GM10248 (cell line): ENCODE measurements around the gene CLBA1.

Experiments used
- CTCF ChIA-PET: fragments of 300-600 bp; sonication (Branson Sonifier 250); formaldehyde crosslinking; extraction: SDS; loops from one replicate; lab custom pipeline; 2021; ENCODE audit warnings: antibody characterized with exemption; lab: Yijun Ruan, JAX
- POLR2A ChIA-PET: fragments of 350-650 bp; sonication (Branson Sonifier 250); formaldehyde crosslinking; extraction: SDS; loops from one replicate; lab custom pipeline; 2020; ENCODE audit warnings: antibody characterized with exemption; lab: Yijun Ruan, JAX
- DNase-seq: peaks from one replicate; pipeline ENCODE4 v3.0.0; 2012; ENCODE audit errors: extremely low spot score
- TF ChIP-seq, protein P1 (sequence below): IDR thresholded peaks from 2 replicates; pipeline ENCODE4 v1.5.1; 2012; ENCODE audit warnings: mild to moderate bottlenecking, low read depth; ENCODE audit errors: extremely low read depth, missing control alignments, control extremely low read depth

Gene CLBA1

DNA sequence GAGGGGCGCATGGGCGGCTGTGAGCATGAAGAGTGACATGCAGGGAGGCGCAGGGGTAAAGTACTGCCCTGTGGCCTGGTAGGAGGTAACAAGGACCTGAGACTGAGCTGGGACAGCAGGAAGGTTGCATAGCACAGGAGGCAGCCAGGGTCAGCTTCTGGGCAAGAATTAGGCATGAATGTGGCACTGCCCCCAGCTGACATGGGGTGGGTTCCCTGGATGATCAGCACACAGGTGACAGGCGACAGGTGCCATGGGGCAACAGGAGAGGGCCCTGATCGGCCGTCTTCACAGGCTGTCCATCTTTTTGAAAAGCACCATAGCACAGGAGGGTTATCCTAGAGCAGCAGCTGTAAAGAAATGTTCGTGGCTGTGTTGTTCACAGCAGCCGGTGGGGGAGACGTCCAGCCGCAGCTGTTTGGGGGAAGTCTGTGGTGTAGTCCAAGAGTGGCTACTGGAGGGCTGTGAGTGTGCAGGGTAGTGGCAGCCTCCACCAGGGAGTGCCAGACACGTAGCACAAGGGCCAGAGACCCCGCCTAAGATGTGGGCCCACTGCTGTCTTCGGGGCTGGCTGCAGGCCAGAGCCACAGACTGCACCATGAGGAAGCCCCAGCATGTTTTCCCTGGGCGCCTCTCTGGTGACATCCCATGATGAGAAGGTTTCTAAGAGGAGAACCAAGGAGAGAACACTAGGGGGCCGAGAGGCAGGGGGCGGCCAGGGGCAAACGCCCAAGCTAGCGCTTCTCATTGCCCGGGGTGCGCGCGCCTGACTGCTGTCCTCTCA, 8.4 kb downstream of the CLBA1 start:
- TF ChIP-seq, protein P1, sequence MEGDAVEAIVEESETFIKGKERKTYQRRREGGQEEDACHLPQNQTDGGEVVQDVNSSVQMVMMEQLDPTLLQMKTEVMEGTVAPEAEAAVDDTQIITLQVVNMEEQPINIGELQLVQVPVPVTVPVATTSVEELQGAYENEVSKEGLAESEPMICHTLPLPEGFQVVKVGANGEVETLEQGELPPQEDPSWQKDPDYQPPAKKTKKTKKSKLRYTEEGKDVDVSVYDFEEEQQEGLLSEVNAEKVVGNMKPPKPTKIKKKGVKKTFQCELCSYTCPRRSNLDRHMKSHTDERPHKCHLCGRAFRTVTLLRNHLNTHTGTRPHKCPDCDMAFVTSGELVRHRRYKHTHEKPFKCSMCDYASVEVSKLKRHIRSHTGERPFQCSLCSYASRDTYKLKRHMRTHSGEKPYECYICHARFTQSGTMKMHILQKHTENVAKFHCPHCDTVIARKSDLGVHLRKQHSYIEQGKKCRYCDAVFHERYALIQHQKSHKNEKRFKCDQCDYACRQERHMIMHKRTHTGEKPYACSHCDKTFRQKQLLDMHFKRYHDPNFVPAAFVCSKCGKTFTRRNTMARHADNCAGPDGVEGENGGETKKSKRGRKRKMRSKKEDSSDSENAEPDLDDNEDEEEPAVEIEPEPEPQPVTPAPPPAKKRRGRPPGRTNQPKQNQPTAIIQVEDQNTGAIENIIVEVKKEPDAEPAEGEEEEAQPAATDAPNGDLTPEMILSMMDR, result no peak
- POLR2A ChIA-PET, result interaction anchor here (0.7 kb wide), 1 partner anchor 18 kb away, joined by 4 read pairs; no protein-coding TSS in a partner anchor
- DNase-seq, result no peak
- CTCF ChIA-PET, result interaction anchor here (0.8 to 2.8 kb wide), 4 partner anchors 21 to 64 kb away, joined by 3 to 9 read pairs (median 4); no protein-coding TSS in a partner anchor

DNA sequence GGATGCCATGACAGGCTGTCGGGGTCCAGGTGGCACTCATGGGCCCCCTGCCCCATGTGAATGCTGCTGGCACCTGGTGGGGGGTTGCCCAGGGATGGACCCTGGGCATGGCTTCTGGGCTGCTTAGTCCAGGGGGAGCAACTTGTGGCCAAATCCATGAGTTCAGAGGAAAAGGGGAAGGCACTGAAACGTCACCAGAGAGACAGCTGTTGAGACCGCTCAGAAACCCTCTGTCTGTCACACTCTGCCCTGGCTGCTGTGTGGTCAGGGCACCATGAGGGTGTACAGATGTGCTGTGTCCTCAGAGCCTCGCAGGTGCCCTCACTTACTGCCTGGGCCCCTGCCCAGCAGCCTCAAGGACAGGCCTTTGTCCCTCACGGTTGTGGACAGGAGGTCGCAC, 9.4 kb downstream of the CLBA1 start:
- POLR2A ChIA-PET, result interaction anchor here (0.7 kb wide), 1 partner anchor 17 kb away, joined by 4 read pairs; no protein-coding TSS in a partner anchor
- no peak for DNase-seq
- CTCF ChIA-PET, result interaction anchor here (1.3 to 2.8 kb wide), 2 partner anchors 9 to 51 kb away, joined by 3 to 9 read pairs; no protein-coding TSS in a partner anchor
- TF ChIP-seq, protein P1, result no peak

DNA sequence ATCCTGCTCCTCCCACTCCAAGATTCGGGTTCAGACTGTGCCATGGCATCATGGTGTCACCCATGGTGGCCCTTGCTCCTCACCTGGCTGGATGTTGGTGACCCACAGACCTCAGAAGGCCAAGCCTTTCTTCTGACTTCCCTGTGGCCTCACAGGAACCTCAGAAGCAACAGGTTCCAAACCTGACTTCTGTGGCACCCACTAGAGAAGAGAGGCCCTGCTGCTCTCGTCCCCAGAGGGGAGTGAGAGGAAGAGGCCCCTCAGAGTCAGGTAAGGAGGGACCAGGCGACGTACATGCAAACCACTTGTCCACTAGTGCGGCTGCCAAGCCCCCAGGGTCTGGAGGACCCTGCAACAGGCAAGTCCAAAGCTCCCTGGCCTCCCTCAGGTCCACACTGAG, 10.4 kb downstream of the CLBA1 start:
- DNase-seq, result no peak
- POLR2A ChIA-PET, result no interaction called here
- TF ChIP-seq, protein P1, result no peak
- CTCF ChIA-PET, result interaction anchor here (0.8 to 1.3 kb wide), 2 partner anchors 8 to 10 kb away, joined by 3 read pairs; no protein-coding TSS in a partner anchor

DNA sequence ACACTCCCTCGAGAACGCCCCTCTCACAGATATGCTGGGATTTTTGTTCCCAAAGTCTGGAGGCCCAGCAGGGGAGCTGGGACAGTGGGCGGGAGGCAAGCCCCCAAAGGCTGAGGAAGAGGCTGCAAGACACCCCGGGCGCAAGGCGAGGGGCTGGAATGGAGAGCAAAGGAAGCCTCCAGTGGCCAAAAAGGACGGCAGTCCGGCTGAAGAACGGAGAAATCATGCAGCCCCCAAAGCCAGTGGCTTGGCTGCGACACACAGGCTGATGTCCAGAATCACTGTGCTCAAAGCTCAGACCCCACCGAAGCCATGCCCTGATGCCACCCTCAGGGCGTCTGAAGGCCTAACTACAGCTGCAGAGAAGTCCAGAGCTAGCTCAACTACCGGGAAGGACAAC, 10.9 kb downstream of the CLBA1 start:
- DNase-seq, result no peak
- POLR2A ChIA-PET, result no interaction called here
- CTCF ChIA-PET, result no interaction called here
- TF ChIP-seq, protein P1, result no peak

DNA sequence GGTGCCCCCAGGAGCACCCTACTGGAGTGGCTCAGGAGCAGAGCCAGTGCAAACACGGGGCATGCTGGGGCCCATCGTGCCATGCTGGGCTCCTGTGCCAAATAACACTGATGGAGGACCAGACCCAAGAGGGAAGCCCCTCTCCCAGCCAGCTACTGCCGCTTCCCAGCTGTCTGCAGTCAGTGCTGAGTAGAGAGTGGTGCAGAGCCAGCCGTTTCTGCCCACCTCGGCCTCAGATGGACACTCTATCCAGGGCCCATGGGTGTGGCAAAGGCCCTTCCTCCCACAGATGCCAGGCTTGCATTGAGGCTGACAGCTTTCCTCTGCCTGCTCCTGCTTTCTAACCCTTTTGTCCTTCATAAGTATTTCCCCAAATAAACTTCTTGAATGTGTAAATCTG, 13.2 kb downstream of the CLBA1 start:
- POLR2A ChIA-PET, result no interaction called here
- CTCF ChIA-PET, result interaction anchor here (1.8 to 3.3 kb wide), 3 partner anchors 14 to 23 kb away, joined by 6 to 11 read pairs (median 9); no protein-coding TSS in a partner anchor

DNA sequence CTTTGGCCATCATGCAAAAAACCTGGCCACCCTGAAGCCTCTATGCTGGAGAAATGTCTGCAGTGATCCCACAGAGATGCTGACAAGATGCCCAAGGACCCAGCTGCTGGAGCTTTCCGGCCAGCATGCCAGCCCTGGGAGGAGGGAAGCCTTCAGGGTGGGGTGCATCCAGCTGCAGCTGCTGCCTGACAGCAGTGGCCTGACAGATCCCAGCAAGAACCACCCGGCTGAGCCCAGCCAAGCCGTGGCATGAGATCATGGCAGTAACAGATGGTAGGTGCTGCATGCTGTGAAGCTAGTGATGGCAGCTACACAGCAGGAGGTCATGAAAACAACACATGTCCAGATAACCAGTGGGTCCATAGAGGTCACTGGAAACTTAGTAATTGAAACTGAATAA, 13.8 kb downstream of the CLBA1 start:
- ChIA-PET CTCF (interaction anchor here (0.8 to 3.3 kb wide), 4 partner anchors 9 to 23 kb away, joined by 4 to 11 read pairs (median 8); no protein-coding TSS in a partner anchor), POLR2A (no interaction called here)
- no peak for DNase-seq
- TF ChIP-seq, protein P1, result no peak

More for the DNA sequence above, 13.2 kb downstream of the CLBA1 start:
- DNase-seq, result no peak
- TF ChIP-seq, protein P1, result no peak
